ENCODE results near the gene CTNNBL1.
A peak's percentile ranks its signal among the peaks of the same experiment; 100 is the strongest.

DNA sequence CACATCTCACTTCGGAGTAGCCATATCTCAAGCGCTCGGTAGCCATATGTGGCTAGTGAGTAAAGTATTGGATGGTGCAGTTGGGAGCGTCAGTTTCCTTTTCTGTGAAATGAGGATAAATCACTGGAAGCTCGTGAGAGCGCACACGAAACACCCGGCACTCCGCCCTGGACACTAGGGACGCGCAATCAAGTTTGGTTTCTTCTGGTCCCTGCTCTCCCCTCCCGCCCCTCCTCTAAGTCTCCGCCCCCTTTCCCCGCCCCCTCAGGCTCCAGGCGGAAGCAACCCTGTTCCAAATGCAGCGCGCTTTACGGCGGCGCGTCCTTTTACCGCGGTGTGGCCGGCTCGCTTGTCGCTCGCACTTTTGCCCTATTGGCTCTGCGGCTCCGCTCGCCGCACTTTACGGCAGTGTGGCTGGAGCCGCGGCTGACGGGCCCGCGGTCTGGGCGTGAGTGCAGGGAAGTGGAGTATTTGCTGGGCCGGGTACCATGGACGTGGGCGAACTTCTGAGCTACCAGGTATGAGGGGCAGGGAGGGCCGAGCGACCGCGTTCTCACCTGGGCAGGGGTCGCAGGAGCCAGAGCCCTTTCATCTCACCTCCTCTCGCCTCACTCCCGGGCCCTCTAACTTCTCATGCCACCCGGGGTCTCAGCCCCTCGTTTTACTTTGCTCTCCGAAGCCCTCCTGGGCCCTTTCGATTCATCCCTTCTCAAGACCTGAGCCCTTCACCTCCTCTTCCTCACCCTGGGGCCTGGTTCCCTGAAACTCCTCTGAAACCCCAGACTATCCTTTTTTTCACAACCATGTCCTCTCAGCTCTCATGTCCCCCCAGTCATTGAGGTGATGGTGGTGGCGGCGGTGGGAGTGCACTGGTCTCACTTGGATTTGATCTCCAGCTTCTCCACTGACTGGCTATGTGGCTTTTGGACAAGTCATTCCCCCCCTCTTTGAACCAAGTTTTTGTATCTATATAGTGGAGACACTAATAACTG lies at the start of gene CTNNBL1:
- TF ChIP-seq, protein P1, sequence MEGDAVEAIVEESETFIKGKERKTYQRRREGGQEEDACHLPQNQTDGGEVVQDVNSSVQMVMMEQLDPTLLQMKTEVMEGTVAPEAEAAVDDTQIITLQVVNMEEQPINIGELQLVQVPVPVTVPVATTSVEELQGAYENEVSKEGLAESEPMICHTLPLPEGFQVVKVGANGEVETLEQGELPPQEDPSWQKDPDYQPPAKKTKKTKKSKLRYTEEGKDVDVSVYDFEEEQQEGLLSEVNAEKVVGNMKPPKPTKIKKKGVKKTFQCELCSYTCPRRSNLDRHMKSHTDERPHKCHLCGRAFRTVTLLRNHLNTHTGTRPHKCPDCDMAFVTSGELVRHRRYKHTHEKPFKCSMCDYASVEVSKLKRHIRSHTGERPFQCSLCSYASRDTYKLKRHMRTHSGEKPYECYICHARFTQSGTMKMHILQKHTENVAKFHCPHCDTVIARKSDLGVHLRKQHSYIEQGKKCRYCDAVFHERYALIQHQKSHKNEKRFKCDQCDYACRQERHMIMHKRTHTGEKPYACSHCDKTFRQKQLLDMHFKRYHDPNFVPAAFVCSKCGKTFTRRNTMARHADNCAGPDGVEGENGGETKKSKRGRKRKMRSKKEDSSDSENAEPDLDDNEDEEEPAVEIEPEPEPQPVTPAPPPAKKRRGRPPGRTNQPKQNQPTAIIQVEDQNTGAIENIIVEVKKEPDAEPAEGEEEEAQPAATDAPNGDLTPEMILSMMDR (conservative IDR thresholded peaks at IDR 0.05 in 1 of 2, IDR thresholded peaks at IDR 0.05 in 1 of 2; ENCODE audit: low read depth in 1 of 2, low read length in 2 of 2): peak in 1 of 2 donors; percentile 6
- TF ChIP-seq EZH2 (IDR thresholded peaks at IDR 0.05; ENCODE audit: low read length, missing control alignments): no peak
